NCI-H1105 treated with DMSO at 0.1 percent for 48 hours (cell line): ENCODE measurements around the gene GTPBP2.
"Not testable (repeated sequence)": the region's sequence is repeated elsewhere in the genome, so short reads cannot be mapped to it uniquely, and the experiment has no call there.

ENCODE experiments used
- DNase-seq: peaks from one replicate; lab custom pipeline; 2025; lab: John Stamatoyannopoulos, UW

Gene GTPBP2

GRCh38 chr6:43657221-43657802 is 28.2 kb upstream of the GTPBP2 start:
- no peak for DNase-seq

GRCh38 chr6:43652822-43653221 is 23.8 kb upstream of the GTPBP2 start:
- not testable (repeated sequence) for DNase-seq

GRCh38 chr6:43648248-43648647 is 19.2 kb upstream of the GTPBP2 start:
- no peak for DNase-seq

- DNase-seq, result no peak
Measured at GRCh38 chr6:43647613-43648012, 18.5 kb upstream of the GTPBP2 start.

- no peak for DNase-seq
Measured at GRCh38 chr6:43645613-43645964, 16.5 kb upstream of the GTPBP2 start.

- DNase-seq, result peak; percentile 73
Measured at GRCh38 chr6:43644940-43645612, 16.0 kb upstream of the GTPBP2 start, which contains the start of gene RSPH9. RSPH9 (plus strand) TSS chr6:43645036; CDS start chr6:43645099, 63 bp downstream.

- DNase-seq, result no peak
Measured at GRCh38 chr6:43639984-43640800, 11.1 kb upstream of the GTPBP2 start.

- no peak for DNase-seq
Measured at GRCh38 chr6:43636308-43636659, 7.2 kb upstream of the GTPBP2 start.

- peak; percentile 75 for DNase-seq
Measured at GRCh38 chr6:43635387-43636307, 6.6 kb upstream of the GTPBP2 start, which contains the start of gene MAD2L1BP. MAD2L1BP (plus strand) TSS chr6:43635840; CDS start chr6:43635876, 36 bp downstream.

GRCh38 chr6:43634702-43635303 is 5.7 kb upstream of the GTPBP2 start:
- no peak for DNase-seq

GRCh38 chr6:43633002-43633401 is 3.9 kb upstream of the GTPBP2 start:
- DNase-seq, result not testable (repeated sequence)

GRCh38 chr6:43630980-43631619 is 2.0 kb upstream of the GTPBP2 start:
- DNase-seq, result no peak

- peak; percentile 97 for DNase-seq
Measured at GRCh38 chr6:43629505-43630300, 639 bp upstream of the GTPBP2 start.

GRCh38 chr6:43628393-43629103 is 516 bp downstream of the GTPBP2 start:
- peak; percentile 45 for DNase-seq

- DNase-seq, result peak; percentile 12
Measured at GRCh38 chr6:43627008-43627825, 1.8 kb downstream of the GTPBP2 start.

GRCh38 chr6:43625393-43625992 is 3.6 kb downstream of the GTPBP2 start:
- DNase-seq, result no peak

- no peak for DNase-seq
Measured at GRCh38 chr6:43624786-43625288, 4.2 kb downstream of the GTPBP2 start.
